Stimulated activated CD8-positive, alpha-beta memory T cell treated with anti-CD3 and anti-CD28 coated beads, Interleukin-7, amount 100 ng/mL, for 4 hours (primary cell): Measurements from ENCODE around the gene PLA2G4D.
A peak's percentile ranks its signal among the peaks of the same experiment; 100 is the strongest.

Experiments
- DNase-seq, 2 donors: peaks; one replicate each; pipeline ENCODE4 v3.0.0-alpha.2; 2020; ENCODE audit warnings: low read depth in 2 of 2

PLA2G4D gene

GRCh38 chr15:42056934-42057798 is 37.2 kb downstream of the PLA2G4D start:
- DNase-seq, result peak; percentile 24 to 43

- DNase-seq, result no peak
These were observed 40.4 kb downstream of the PLA2G4D start for GRCh38 chr15:42053914-42054313.

DNA sequence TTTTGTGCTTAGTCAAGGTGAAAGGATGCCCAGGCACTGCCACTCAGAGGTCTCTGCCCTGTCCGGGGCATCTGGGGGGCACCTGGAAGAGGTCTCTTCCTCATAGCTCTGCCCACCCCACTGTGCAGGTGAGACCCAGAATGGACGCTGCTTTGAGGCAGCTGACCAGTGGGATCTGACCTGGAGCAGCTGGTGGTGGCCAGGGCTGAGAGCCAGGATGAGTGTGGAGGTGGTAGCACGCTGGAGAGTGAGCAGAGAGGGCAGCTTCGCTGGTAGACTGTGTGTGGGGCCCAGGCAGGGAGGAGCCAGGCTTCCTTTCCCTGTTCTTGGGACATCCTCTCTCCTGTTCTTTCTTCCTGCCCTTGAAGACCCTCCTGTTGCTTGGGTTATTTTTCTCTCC is 41.4 kb downstream of the PLA2G4D start:
- DNase-seq, result no peak

DNA sequence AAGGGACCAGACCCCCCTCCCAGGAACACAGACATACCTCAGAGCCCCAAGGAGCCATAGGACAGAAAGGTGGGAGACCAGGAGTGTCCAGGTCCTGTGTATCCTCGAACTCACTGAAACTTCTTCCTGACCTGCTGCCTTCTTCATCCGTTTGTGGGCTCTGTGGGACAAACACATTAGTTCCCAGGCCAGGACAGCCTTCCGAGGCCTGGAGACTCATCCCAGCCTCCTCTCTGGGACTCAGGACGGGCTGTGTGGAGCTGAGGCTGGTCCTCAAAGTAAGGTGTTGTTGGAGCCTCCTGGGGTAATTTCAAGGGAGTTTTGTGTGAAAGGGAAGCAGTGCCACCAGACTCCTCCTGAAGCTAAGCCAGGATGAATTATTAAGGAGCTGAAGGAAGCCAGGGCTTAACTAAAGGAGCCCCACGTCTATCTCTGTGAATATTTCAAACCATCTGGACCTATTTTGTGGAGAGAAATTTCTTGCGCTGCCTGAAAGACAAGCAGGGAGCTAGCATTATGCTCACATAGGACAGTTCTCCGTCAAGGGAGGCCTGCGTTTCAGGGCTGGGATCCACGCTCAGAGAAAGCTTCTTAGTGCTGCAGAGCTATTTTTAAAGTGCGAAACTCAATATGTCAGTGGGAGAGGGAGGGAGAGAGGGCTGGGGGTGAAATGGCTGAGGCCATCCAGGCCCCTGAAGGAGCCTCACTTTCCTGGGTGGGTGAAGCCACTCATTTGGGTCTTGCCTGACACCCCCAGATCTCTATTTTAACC is 43.7 kb downstream of the PLA2G4D start:
- no peak for DNase-seq

DNA sequence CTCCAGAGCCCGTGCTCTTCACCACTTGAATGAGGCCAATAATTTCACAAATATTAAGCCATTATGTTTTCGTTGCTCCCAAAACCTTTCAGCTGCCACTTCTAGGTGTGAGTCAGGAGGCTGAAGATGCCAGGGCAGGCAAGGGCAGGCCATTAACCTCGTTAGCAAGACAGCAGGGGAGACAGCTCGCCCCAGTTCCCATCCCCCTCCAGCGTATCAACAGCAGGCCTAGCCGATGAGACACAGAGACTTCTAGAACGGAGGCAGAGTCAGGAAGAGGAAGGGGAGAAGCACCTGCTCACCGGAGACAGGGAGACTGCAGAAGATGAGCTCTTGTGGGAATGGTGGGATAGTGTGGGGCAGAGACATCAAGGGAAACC is 45.6 kb downstream of the PLA2G4D start:
- no peak for DNase-seq

GRCh38 chr15:42048080-42048820 is 46.1 kb downstream of the PLA2G4D start:
- no peak for DNase-seq

DNA sequence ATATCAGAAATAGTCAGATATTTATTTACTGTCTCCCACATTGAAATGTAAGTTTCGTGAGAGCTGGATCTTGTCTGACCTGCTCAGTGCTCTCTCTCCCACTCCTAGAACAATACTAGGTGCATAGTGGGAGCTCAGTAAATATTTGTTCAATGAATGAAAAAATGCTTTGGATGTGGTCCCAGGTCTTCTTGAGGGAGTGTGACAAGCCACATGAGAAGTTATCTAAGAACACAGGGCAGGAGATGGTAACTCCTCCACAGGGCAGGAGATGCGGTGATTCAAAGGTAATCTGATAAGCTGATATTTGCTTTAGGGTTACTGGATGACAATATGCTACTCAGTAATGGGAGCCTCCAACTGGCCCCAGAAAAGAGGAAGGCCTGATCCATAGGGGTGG is 47.8 kb downstream of the PLA2G4D start:
- no peak for DNase-seq

DNA sequence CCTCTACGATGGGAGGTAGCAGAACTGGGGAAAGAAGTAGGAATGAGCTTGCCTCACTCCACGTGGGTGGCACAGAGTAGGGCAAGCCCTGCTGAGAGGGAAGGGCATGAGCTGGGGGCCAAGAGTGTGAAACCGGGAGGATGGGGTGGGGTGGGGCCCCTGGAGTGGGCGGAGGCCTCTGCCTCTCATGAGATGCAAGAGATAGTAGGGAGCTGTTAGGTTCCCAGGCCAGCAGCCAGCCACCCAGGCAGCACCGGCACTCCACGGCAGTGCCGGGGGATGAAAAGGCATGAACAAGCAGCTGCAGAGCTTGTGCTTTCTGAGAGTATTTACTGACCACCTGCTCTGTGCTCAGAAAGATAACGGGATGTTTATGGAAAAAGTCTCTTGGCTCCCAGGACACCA is 49.1 kb downstream of the PLA2G4D start:
- no peak for DNase-seq

GRCh38 chr15:42042602-42043400 is 51.6 kb downstream of the PLA2G4D start:
- no peak for DNase-seq

DNA sequence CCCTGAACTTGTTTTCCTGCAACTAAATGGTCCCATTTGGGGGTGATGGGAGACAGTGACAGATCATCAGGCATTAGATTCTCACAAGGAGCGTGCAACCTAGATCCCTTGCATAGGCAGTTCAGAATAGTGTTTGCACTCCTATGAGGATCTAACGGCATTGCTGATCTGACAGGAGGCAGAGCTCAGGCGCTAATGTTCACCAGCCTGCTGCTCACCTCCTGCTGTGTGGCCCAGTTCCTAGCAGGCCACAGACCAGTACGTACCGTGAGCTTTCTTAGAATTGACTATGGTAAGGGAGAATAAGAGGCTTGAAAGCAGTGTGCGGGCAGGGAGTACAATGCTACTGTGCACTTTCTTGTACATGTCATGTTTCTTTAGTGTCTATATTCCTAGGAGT is 56.0 kb downstream of the PLA2G4D start:
- DNase-seq, result no peak

- DNase-seq, result no peak
These were observed 56.7 kb downstream of the PLA2G4D start for GRCh38 chr15:42037656-42038055.

DNA sequence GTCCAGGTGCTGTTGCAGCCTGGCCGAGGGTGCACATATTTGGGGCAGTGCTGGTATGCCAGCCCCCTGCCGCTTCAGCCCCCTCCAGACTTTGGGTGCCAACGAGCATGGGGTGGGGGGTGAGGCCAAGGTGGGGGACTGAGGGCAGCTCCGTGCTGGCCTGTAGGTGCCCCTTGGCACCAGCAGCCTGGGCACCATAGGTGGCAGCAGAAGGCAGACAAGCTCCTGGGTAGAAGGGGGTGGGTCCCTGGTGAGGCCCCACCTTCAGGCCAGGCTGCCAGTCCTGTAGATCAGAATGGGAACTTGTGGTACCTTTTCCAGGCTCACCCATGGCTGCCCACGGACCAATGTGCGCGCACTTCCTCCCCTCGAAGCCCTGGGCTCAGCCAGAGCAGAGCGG is 57.4 kb downstream of the PLA2G4D start:
- DNase-seq, result no peak

GRCh38 chr15:42036112-42036905 is 58.1 kb downstream of the PLA2G4D start:
- no peak for DNase-seq

DNA sequence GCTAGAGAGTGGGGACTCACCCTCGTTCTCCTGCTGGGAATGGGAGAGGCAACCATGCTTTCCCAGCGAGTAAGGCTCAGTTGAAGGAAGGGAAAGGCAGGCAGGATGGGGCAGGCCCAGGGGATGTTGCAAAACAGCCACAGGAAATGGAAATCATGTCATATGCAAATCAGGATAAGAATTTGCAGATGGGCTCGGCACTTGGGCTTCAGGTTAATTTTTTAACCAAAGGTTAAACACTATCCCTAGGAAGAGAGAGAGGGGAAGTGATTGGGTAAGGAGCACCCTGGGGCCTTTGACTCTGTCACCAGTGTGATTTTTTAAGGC is 59.0 kb downstream of the PLA2G4D start:
- no peak for DNase-seq

- DNase-seq, result no peak
These were observed 59.5 kb downstream of the PLA2G4D start for GRCh38 chr15:42034628-42035434.

- no peak for DNase-seq
These were observed 61.0 kb downstream of the PLA2G4D start for GRCh38 chr15:42033214-42033873.

DNA sequence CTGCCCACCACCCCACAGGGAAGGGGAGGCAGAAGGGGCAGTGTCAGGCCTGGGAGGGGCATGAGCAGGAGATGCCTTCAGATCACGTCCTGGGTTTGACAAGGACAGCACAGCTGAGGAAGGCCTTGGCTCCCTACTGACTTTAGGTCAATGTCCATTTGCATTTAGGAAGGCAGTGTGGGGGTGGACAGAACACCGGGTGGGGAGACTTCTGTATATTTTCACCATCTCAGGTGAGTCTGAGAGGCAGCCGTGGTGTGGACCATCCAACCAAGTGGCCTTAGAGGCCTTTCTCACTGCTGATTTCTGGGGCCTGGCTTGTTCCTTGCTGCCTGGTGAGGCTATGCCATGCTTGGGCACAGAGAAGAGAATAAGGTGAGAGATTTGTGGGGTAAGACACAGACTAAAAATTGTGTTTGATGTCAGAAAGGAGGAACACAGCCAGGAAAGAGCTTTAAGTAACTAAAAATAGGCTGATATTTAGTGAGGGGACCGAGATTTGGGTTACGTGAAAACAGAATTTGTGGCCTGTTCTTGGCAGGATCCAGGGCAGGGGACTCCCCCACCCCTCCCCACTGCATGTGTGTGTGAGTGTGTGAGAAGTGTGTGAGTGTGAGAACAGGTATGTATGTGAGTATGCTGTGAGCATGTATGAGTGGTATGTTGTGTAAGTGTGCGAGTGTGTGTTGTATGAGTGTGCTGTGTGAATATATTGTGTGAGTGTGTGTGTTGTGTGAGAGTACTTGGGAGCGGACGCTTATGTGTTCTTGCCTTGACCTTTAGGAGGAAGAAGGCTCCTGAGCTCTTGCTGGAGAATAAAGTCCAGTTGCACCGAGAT is 61.8 kb downstream of the PLA2G4D start:
- no peak for DNase-seq

DNA sequence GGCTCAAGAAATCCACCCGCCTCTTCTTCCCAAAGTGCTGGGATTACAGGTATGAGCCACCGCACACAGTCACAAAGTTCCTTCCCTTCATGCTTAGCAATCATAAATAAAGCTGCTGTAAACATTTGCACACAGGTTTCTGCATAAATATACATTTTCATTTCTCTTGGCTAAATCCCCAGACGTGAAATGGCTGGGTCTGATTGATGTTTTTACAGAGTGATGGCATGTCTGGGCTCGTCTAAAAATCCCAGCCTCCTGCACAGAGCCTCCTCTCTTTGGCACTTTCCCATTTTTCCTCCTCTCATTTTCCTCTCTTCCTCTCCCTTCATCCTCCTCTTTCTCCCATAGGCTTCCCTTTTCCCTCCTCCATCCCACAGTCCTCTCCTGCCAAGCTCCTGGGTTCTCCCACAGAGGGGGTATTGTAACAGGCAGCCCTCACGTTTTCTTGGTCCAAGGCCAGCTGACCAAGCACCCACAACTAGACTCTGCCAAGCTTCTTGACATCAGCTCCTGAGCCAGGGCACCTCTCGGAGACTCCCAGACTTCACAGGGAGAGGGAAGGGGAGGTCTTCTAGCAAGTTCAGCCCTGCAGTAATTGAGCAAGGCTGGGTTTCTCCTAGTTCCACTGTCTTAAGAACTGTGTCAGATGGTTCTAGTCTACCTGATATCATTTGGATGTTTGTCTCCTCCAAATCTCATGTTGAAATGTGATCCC is 63.0 kb downstream of the PLA2G4D start:
- no peak for DNase-seq
